K562 (cell line): ENCODE data around the gene COL16A1. TPM values are rescaled to one million over a fixed set of nuclear protein-coding genes. Genes with fewer than 3 reads are reported as not detected.

Source experiments
- ATAC-seq: fragments of 200-7000 bp; cut with Tn5 transposase; 3 replicates; pipeline ENCODE4 v1.9.1; 2020; ENCODE audit warnings: moderate library complexity
- BruUV-seq: library from RNA; stranded (reverse); fragments of 400-500 nt; replicated peaks from 2 replicates; lab custom pipeline; 2021; lab: Mats Ljungman, UMichigan
- CTCF ChIA-PET: fragments of 300-600 bp; formaldehyde crosslinking; extraction: SDS; loops from one replicate; lab custom pipeline; 2021; ENCODE audit warnings: low intra/inter-chr PET ratio; lab: Yijun Ruan, JAX
- POLR2A ChIA-PET: fragments of 300-600, 350-650 bp; sonication (Branson Sonifier 250); formaldehyde crosslinking; extraction: SDS; loops from one replicate; lab custom pipeline; 2021; ENCODE audit warnings: antibody characterized with exemption, inconsistent platforms; lab: Yijun Ruan, JAX
- DNase-seq, 4 experiments: peaks; one replicate each; pipeline versions ENCODE4 v3.0.0 to v3.0.0-alpha.2; 2011 to 2018; ENCODE audit warnings: low spot score in 3 of 4, mixed read lengths in 3 of 4; ENCODE audit errors: extremely low read depth in 1 of 4
- FAIRE-seq: peaks from 2 replicates; lab custom pipeline; 2011; peaks lifted over from hg19 to GRCh38; lab: Jason Lieb, UNC
- H2AFZ ChIP-seq: 2 replicates; pipeline ENCODE4 v1.6.0; 2011; ENCODE audit warnings: low read depth, low read length, control low read depth, inconsistent platforms
- H3K27ac ChIP-seq: fragments of 200-600 bp; 3 replicates; pipeline ENCODE4 v1.8.0; 2011; ENCODE audit warnings: low read depth, mild to moderate bottlenecking, control low read depth, inconsistent platforms, low read length, moderate library complexity, mixed read lengths; ENCODE audit errors: extremely low read depth
- H3K27me3 ChIP-seq, 2 experiments: fragments of 300-600 bp in 1 of 2; 2 replicates in 1 of 2; 3 replicates in 1 of 2; pipeline versions ENCODE4 v1.6.0 to v1.8.0; 2011; ENCODE audit warnings: inconsistent platforms in 2 of 2, low read length in 2 of 2, mild to moderate bottlenecking in 1 of 2, mixed read lengths in 1 of 2, moderate library complexity in 1 of 2; ENCODE audit not compliant: control insufficient read depth in 2 of 2, insufficient read depth in 2 of 2
- H3K36me3 ChIP-seq: fragments of 300-600 bp; 3 replicates; pipeline ENCODE4 v1.8.0; 2011; ENCODE audit warnings: mild to moderate bottlenecking, low read length, inconsistent platforms; ENCODE audit not compliant: control insufficient read depth, insufficient read depth
- H3K4me1 ChIP-seq, 2 experiments: fragments of 200-600 bp in 1 of 2; replicated peaks in 1 of 2; 2 replicates in 1 of 2; 3 replicates in 1 of 2; pipeline versions ENCODE4 v1.5.1 to v1.8.0; 2011; ENCODE audit warnings: inconsistent platforms in 2 of 2, low read length in 2 of 2, mild to moderate bottlenecking in 1 of 2, mixed read lengths in 1 of 2, moderate library complexity in 1 of 2; ENCODE audit not compliant: control insufficient read depth in 2 of 2, insufficient read depth in 2 of 2
- H3K4me2 ChIP-seq: 2 replicates; pipeline ENCODE4 v1.6.1; 2011; ENCODE audit warnings: low read length, control low read depth, inconsistent platforms, mixed read lengths; ENCODE audit not compliant: insufficient read depth
- H3K4me3 ChIP-seq: fragments of 200-600 bp; sonication (generic), shearing (Covaris generic); 2 replicates; pipeline ENCODE4 v1.5.1; 2016; ENCODE audit warnings: control low read depth, inconsistent platforms
- H3K79me2 ChIP-seq: fragments of 200-600 bp; 3 replicates; pipeline ENCODE4 v1.8.0; 2011; ENCODE audit warnings: low read length, inconsistent platforms; ENCODE audit not compliant: control insufficient read depth, insufficient read depth
- H3K9ac ChIP-seq, 2 experiments: 2 replicates each; pipeline versions ENCODE4 v1.6.0 to v1.6.1; 2011; ENCODE audit warnings: low read depth in 2 of 2, low read length in 2 of 2, control low read depth in 1 of 2, inconsistent platforms in 1 of 2, mild to moderate bottlenecking in 1 of 2, mixed read lengths in 1 of 2; ENCODE audit not compliant: insufficient read depth in 1 of 2
- H3K9me1 ChIP-seq: one replicate; pipeline ENCODE4 v1.6.0; 2011; ENCODE audit warnings: inconsistent platforms, mild to moderate bottlenecking, low read length, moderate library complexity; ENCODE audit not compliant: control insufficient read depth, insufficient read depth
- H3K9me3 ChIP-seq: replicated peaks from 2 replicates; pipeline ENCODE4 v1.5.1; 2011; ENCODE audit warnings: low read depth, low read length, inconsistent platforms; ENCODE audit not compliant: control insufficient read depth, insufficient read depth
- H4K20me1 ChIP-seq: replicated peaks from 2 replicates; pipeline ENCODE4 v1.6.1; 2011; ENCODE audit warnings: low read length, inconsistent platforms, mixed read lengths; ENCODE audit not compliant: control insufficient read depth, insufficient read depth
- BCOR ChIP-seq: fragments of 450-650 bp; IDR thresholded peaks from 2 replicates; pipeline ENCODE4 v1.6.1; 2016
- CTBP1 ChIP-seq: fragments of 450-650 bp; IDR thresholded peaks from 2 replicates; pipeline ENCODE4 v1.6.1; 2016; ENCODE audit warnings: borderline replicate concordance
- CXXC5 ChIP-seq: fragments of 250-450 bp; sonication (Bioruptor Pico); IDR thresholded peaks from 2 replicates; pipeline ENCODE4 v1.8.0; 2022; ENCODE audit warnings: inconsistent platforms, mild to moderate bottlenecking, moderate library complexity
- HBP1 ChIP-seq: fragments of 450-650 bp; formaldehyde crosslinking; IDR thresholded peaks from 2 replicates; pipeline ENCODE4 v1.4.0; 2022; ENCODE audit warnings: missing genetic modification characterization
- HMBOX1 ChIP-seq: sonication (generic); IDR thresholded peaks from 2 replicates; pipeline ENCODE4 v1.6.1; 2016
- HMGN3 ChIP-seq: IDR thresholded peaks from 2 replicates; pipeline ENCODE4 v1.6.1; 2011; ENCODE audit warnings: borderline replicate concordance, low read depth, mild to moderate bottlenecking, mixed read lengths, low read length; ENCODE audit not compliant: insufficient read length; ENCODE audit errors: extremely low read depth
- MAX ChIP-seq: sonication (generic); formaldehyde crosslinking; IDR thresholded peaks from 2 replicates; pipeline ENCODE4 v1.9.0; 2022; ENCODE audit warnings: mild to moderate bottlenecking, missing genetic modification reagents
- MEF2D ChIP-seq: conservative IDR thresholded peaks from 2 replicates; pipeline ENCODE4 v1.6.1; 2016; ENCODE audit warnings: low read depth, missing genetic modification characterization, missing compliant biosample characterization
- PRMT5 ChIP-seq: sonication (generic); formaldehyde crosslinking; IDR thresholded peaks from 2 replicates; pipeline ENCODE4 v1.5.0; 2020; ENCODE audit warnings: missing genetic modification reagents
- RAD21 ChIP-seq, 2 experiments: fragments of 250-450 bp in 1 of 2; fragments of 450-650 bp in 1 of 2; sonication (Bioruptor Pico) in 1 of 2; formaldehyde crosslinking in 1 of 2; IDR thresholded peaks in 1 of 2; conservative IDR thresholded peaks in 1 of 2; 2 replicates each; pipeline versions ENCODE4 v1.4.0 to v1.8.0; 2020 to 2022; ENCODE audit warnings: mild to moderate bottlenecking in 2 of 2, moderate library complexity in 1 of 2
- TEAD1 ChIP-seq, 2 experiments: fragments of 450-650 bp in 1 of 2; sonication (generic) in 1 of 2; formaldehyde crosslinking; IDR thresholded peaks; 2 replicates each; pipeline versions ENCODE4 v1.4.0 to v1.8.0; 2020 to 2022; ENCODE audit warnings: mild to moderate bottlenecking in 2 of 2, missing genetic modification reagents in 1 of 2
- YY1 ChIP-seq, 3 experiments: IDR thresholded peaks; 2 replicates each; pipeline ENCODE4 v1.6.1; 2011; ENCODE audit warnings: low read length in 2 of 3, mild to moderate bottlenecking in 2 of 3, moderate library complexity in 2 of 3, borderline replicate concordance in 1 of 3, control low read depth in 1 of 3, low read depth in 1 of 3; ENCODE audit not compliant: insufficient read depth in 3 of 3, insufficient replicate concordance in 2 of 3, control insufficient read depth in 1 of 3, insufficient read length in 1 of 3; ENCODE audit errors: extremely low read depth in 1 of 3
- ZNF143 ChIP-seq: sonication (generic); formaldehyde crosslinking; IDR thresholded peaks from 2 replicates; pipeline ENCODE4 v1.9.0; 2022; ENCODE audit warnings: mild to moderate bottlenecking, missing genetic modification reagents
- ZSCAN32 ChIP-seq: fragments of 450-650 bp; formaldehyde crosslinking; IDR thresholded peaks from 2 replicates; pipeline ENCODE4 v1.4.0; 2020; ENCODE audit warnings: mild to moderate bottlenecking, moderate library complexity
- WGBS: fragments of 100-300 bp; shearing (Covaris generic); methylation state at CpG from one replicate; pipeline ENCODE4 v1.1.6; 2016; ENCODE audit warnings: low coverage, mixed read lengths; ENCODE audit not compliant: insufficient coverage; ENCODE audit errors: missing lambda C conversion rate; 5-methylcytosine and 5-hydroxymethylcytosine counted together
- in situ Hi-C: fragments of 300-500 bp; cut with MboI; formaldehyde crosslinking; loops from 4 replicates; pipeline ENCODE4 v1.15.0; 2018; ENCODE audit warnings: inconsistent platforms, mixed read lengths
- intact Hi-C: fragments of 100-400 bp; cut with micrococcal nuclease; formaldehyde crosslinking; loops from 2 replicates; pipeline ENCODE4 v1.14.2; 2022
- polyA plus RNA-seq, 8 experiments: library from polyadenylated mRNA; depleted of rRNA in 4 of 8; stranded (reverse) in 5 of 8; unstranded in 3 of 8; fragments of >200 nt; fragmentation: Nextera tagmentation in 2 of 8; fragmentation: Illumina TruSeq in 1 of 8; extraction: Ambion mirVana in 2 of 8; extraction: Trizol in 1 of 8; gene quantifications; 2 replicates each; pipeline versions ENCODE4 v1.2.1 to v1.2.3, GENCODE V29; 2011 to 2014; ENCODE audit warnings: inconsistent platforms in 1 of 8, missing spikeins in 1 of 8
- total RNA-seq, 7 experiments: library from RNA; depleted of rRNA in 6 of 7; stranded (reverse); fragments of >200 nt in 6 of 7; fragmentation: Illumina TruSeq in 2 of 7; extraction: Trizol in 2 of 7; gene quantifications; 2 replicates each; pipeline versions ENCODE4 v1.2.1 to v1.2.3, GENCODE V29; 2011 to 2021; ENCODE audit warnings: low replicate concordance in 1 of 7

Gene COL16A1
- total and polyA plus RNA-seq, 9 of the 15 experiments (the other 6 are each of a cell fraction or from before 2014, with no cell fraction given) = 0.11 to 0.60 (median 0.11) TPM; not detected in 6

- peak overlapping the region; percentile 12 to 81; a peak in 1 of 4 replicates for H3K9ac ChIP-seq
- TF ChIP-seq PRMT5 (CRISPR knock-in tag) (0 out of 2 replicates have a peak, but pooled peaks have one; percentile 52), ZSCAN32 (CRISPR knock-in tag) (no peak), ZNF143 (peak; percentile 52; the same call in 1 of the 2 replicates), MAX (CRISPR knock-in tag) (peak; percentile 31), BCOR (no peak), RAD21 (CRISPR knock-in tag; conservative IDR thresholded peaks at IDR 0.05 in 1 of 2, IDR thresholded peaks at IDR 0.05 in 1 of 2) (peak in 1 of 2 experiments; percentile 55; a peak in 2 of 4 replicates), YY1 (IDR thresholded peaks at IDR 0.05; ENCODE audit: borderline replicate concordance in 1 of 3, control insufficient read depth in 1 of 3, extremely low read depth in 1 of 3, insufficient read depth in 3 of 3, insufficient read length in 1 of 3, insufficient replicate concordance in 2 of 3, low read depth in 1 of 3, low read length in 2 of 3) (peak in 2 of 3 experiments; percentile 18 to 31), HMBOX1 (no peak), TEAD1 (CRISPR knock-in tag; IDR thresholded peaks at IDR 0.05) (peak in 1 of 2 experiments; percentile 83; a peak in 1 of 4 replicates), HMGN3 (peak; percentile 69), MEF2D (tag) (no peak), CTBP1 (peak; percentile 94), HBP1 (no peak), CXXC5 (CRISPR knock-in tag) (peak; percentile 6; the same call in 1 of the 2 replicates)
Measured at GRCh38 chr1:31715087-31715872, 11.5 kb upstream of the COL16A1 start.

More at GRCh38 chr1:31715087-31715872, 11.5 kb upstream of the COL16A1 start:
- no peaks in the 10 kb centered on the region for H3K79me2 ChIP-seq
- no TSS peak for BruUV-seq
- in situ Hi-C loops (no loop called here), intact Hi-C loops (loop anchor here (2.0 kb wide), 1 partner anchor 74 kb away; no protein-coding TSS in a partner anchor)
- peak overlapping the region; percentile 84 for H2AFZ ChIP-seq
- no peak overlapping the region for H3K27ac ChIP-seq
- ChIA-PET CTCF (interaction anchor here (1.6 to 1.7 kb wide), 2 partner anchors 31 to 73 kb away, joined by 7 to 8 read pairs; no protein-coding TSS in a partner anchor), POLR2A (interaction anchor here (0.6 to 1.1 kb wide), 6 partner anchors 24 to 358 kb away, joined by 3 to 4 read pairs (median 4); no protein-coding TSS in a partner anchor)
- no peaks in the 10 kb centered on the region for H3K9me3 ChIP-seq
- DNase-seq (peak; percentile 82 to 94 (median 92)), FAIRE-seq (peak; percentile 77), ATAC-seq (peak; percentile 96)
- no peaks in the 10 kb centered on the region for H3K9me1 ChIP-seq
- peaks cover 26 to 33% of the 10 kb centered on the region in 2 experiments; a peak in 4 of 5 replicates for H3K4me1 ChIP-seq
- 5% methylated on average over 39 of the region's 44 CpGs for WGBS
- no peaks in the 10 kb centered on the region for H3K36me3 ChIP-seq
- peak overlapping the region; percentile 77 for H3K4me2 ChIP-seq
- peaks cover 12 to 37% of the 10 kb centered on the region in 2 experiments for H3K27me3 ChIP-seq
- peaks cover 16% of the 10 kb centered on the region; the same call in 1 of the 2 replicates for H4K20me1 ChIP-seq
- H3K4me3 ChIP-seq = peak overlapping the region; percentile 24
